GM23248 (cell line): ENCODE data around the gene TGFB3.

Experiments used
- EZH2 ChIP-seq: fragments of 200-600 bp; sonication (generic); IDR thresholded peaks from 2 replicates; pipeline ENCODE4 v1.6.1; 2018; ENCODE audit warnings: antibody characterized with exemption, mild to moderate bottlenecking; ENCODE audit not compliant: insufficient read depth, poor library complexity, severe bottlenecking
- EZH2phosphoT487 ChIP-seq: fragments of 200-600 bp; sonication (generic); IDR thresholded peaks from 2 replicates; pipeline ENCODE4 v1.6.1; 2018; ENCODE audit warnings: antibody characterized with exemption, moderate library complexity, mild to moderate bottlenecking, low read depth; ENCODE audit not compliant: insufficient read depth

- no peak for TF ChIP-seq EZH2
- no peak for TF ChIP-seq EZH2phosphoT487
Observed at GRCh38 chr14:75989134-75989533, 7.3 kb upstream of the TGFB3 start.
